Measurements from ENCODE around the gene LRRC41.

DNA sequence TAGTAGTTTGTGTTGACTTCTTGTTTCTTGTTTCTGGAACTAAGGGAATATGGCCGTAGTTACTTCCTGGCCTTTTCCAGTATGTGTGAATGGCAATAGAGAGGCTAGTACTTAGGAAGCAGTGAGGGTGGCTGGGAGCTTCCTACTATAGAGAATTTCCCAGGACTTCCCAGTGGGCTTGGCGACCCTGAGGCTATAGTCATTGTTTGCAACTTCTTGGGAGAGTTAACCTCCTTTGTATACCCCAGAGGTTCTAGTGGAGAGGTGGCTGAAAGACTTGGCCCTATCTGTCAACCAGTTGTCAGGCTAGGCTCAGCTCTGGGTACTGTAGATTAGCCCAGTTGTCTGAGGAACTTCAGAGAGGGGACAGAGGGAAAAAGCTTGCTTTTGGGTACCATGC lies 40.3 kb downstream of the LRRC41 start:
- TF ChIP-seq, protein P1, sequence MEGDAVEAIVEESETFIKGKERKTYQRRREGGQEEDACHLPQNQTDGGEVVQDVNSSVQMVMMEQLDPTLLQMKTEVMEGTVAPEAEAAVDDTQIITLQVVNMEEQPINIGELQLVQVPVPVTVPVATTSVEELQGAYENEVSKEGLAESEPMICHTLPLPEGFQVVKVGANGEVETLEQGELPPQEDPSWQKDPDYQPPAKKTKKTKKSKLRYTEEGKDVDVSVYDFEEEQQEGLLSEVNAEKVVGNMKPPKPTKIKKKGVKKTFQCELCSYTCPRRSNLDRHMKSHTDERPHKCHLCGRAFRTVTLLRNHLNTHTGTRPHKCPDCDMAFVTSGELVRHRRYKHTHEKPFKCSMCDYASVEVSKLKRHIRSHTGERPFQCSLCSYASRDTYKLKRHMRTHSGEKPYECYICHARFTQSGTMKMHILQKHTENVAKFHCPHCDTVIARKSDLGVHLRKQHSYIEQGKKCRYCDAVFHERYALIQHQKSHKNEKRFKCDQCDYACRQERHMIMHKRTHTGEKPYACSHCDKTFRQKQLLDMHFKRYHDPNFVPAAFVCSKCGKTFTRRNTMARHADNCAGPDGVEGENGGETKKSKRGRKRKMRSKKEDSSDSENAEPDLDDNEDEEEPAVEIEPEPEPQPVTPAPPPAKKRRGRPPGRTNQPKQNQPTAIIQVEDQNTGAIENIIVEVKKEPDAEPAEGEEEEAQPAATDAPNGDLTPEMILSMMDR (IDR thresholded peaks at IDR 0.05): no peak
- no peak for TF ChIP-seq EZH2 (IDR thresholded peaks at IDR 0.05; ENCODE audit: borderline replicate concordance, insufficient read depth, low read depth, low read length, poor library complexity, severe bottlenecking)

Measured in B cell (primary cell).